ENCODE data around the gene CNTNAP2. TPM values are rescaled to one million over a fixed set of nuclear protein-coding genes. Genes with fewer than 3 reads are reported as not detected.
"Not testable (repeated sequence)": the region's sequence is repeated elsewhere in the genome, so short reads cannot be mapped to it uniquely, and the experiment has no call there.

The CNTNAP2 gene
- total RNA-seq, 4 donors from 2014 or later: 0.91 to 16.0 TPM; not detected in 2

DNA sequence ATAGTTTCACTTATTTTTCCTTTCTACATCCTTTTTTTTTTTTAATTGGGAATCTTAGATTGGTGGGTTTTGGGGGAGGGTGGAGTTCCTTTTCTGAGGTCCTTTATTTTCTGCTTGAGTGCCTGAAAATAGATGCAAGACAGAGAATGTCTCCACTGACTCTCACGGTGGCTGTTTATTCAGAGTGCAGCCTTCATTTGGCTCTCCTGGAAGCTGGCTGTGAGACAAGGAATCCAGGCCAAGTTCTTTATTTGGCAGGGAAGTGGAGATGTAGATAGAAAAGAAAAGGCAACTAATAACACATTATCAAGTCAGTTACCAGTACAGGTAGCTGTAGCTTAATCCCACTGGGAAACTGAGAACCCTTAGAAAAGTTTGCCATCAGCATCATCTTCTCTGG lies 118.6 kb downstream of the CNTNAP2 start:
- TF ChIP-seq POLR2A (IDR thresholded peaks at IDR 0.05) (no peak), CTCF (IDR thresholded peaks at IDR 0.05) (no peak)
- DNase-seq: no peak
- Histone ChIP-seq H3K4me1 (no peaks in the 10 kb centered on the region), H3K27me3 (no peaks in the 10 kb centered on the region), H3K27ac (no peak overlapping the region), H3K9me3 (no peaks in the 10 kb centered on the region), H3K4me3 (no peak overlapping the region), H3K36me3 (no peaks in the 10 kb centered on the region)
- intact Hi-C loops (cut with DNase I; ENCODE audit: low total_unique reads): no loop called here

- H3K9me3 ChIP-seq: no peaks in the 10 kb centered on the region
- no peaks in the 10 kb centered on the region for H3K36me3 ChIP-seq
- TF ChIP-seq CTCF (IDR thresholded peaks at IDR 0.05) (no peak), POLR2A (IDR thresholded peaks at IDR 0.05) (no peak)
Measured at GRCh38 chr7:146242661-146243060, 126.1 kb downstream of the CNTNAP2 start.

GRCh38 chr7:146247991-146248390 lies 131.4 kb downstream of the CNTNAP2 start:
- H3K27ac ChIP-seq; H3K4me1 ChIP-seq; H3K27me3 ChIP-seq; H3K36me3 ChIP-seq; DNase-seq; H3K9me3 ChIP-seq; H3K4me3 ChIP-seq; intact Hi-C loops (cut with DNase I; ENCODE audit: low total_unique reads): not testable (repeated sequence)

More at GRCh38 chr7:146242661-146243060, 126.1 kb downstream of the CNTNAP2 start:
- Histone ChIP-seq H3K27ac (no peak overlapping the region), H3K4me1 (no peaks in the 10 kb centered on the region), H3K27me3 (no peaks in the 10 kb centered on the region), H3K4me3 (no peak overlapping the region)
- no peak for DNase-seq
- intact Hi-C loops (cut with DNase I; ENCODE audit: low total_unique reads): no loop called here

DNA sequence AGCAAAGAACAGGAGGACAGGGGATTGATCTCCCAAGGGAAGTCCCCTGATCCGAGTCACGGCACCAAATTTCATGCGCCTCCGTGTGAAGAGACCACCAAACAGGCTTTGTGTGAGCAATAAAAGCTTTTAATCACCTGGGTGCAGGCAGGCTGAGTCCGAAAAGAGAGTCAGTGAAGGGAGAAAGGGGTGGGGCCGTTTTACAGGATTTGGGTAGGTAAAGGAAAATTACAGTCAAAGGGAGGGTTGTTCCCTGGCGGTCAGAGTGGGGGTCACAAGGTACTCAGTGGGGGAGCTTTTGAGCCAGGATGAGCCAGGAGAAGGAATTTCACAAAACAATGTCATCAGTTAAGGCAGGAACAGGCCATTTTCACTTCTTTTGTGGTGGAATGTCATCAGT lies 132.1 kb downstream of the CNTNAP2 start:
- intact Hi-C loops (cut with DNase I; ENCODE audit: low total_unique reads); H3K4me1 ChIP-seq; H3K27ac ChIP-seq; H3K9me3 ChIP-seq; H3K36me3 ChIP-seq; H3K27me3 ChIP-seq; H3K4me3 ChIP-seq; DNase-seq: not testable (repeated sequence)

DNA sequence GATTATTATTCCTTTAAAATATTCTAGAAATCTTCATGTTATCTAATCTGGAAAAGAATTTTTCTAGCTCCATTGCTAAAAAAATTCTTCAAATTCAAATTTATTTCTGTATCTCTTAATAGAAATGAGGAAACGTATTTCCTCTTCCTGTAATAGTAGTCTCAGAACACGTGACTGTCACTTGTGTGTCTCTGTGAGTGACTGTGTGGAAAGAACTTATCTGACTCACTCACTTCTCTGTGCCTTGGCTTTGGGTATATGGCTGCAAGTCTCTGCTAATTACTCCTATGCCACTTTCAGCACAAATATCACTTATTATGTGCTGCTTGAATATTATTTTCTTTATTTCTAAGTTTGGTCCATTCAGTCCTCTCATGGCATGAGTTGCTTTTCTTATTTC lies 132.7 kb downstream of the CNTNAP2 start:
- Histone ChIP-seq H3K27me3 (no peaks in the 10 kb centered on the region), H3K9me3 (no peaks in the 10 kb centered on the region), H3K4me3 (no peak overlapping the region), H3K27ac (no peak overlapping the region), H3K4me1 (no peaks in the 10 kb centered on the region), H3K36me3 (no peaks in the 10 kb centered on the region)
- no peak for DNase-seq
- TF ChIP-seq CTCF (IDR thresholded peaks at IDR 0.05): no peak
- TF ChIP-seq POLR2A (IDR thresholded peaks at IDR 0.05): no peak
- intact Hi-C loops (cut with DNase I; ENCODE audit: low total_unique reads): no loop called here

DNA sequence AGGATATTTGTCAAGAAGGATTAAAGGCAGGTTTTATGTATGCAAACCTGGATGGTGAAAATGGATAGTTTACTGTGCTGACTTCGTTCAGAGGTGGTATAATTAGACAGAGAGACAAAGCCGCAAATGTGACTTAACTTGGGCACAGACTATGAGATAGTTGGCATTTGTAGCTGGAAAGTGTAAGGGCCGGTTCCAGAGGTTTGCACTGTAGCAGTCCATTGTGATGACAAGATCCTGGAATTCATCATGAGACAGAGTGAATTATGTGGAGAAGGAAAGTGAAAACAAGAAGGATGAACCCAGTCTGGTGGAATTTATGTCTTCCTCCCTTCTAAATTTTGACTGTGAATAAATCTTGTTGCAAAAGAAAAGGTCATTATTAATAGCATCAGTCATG lies 139.0 kb downstream of the CNTNAP2 start:
- DNase-seq: no peak
- Histone ChIP-seq H3K4me3 (no peak overlapping the region), H3K4me1 (no peaks in the 10 kb centered on the region), H3K27ac (no peak overlapping the region), H3K36me3 (no peaks in the 10 kb centered on the region), H3K27me3 (no peaks in the 10 kb centered on the region), H3K9me3 (no peaks in the 10 kb centered on the region)
- no peak for TF ChIP-seq POLR2A (IDR thresholded peaks at IDR 0.05)
- TF ChIP-seq CTCF (IDR thresholded peaks at IDR 0.05): no peak
- intact Hi-C loops (cut with DNase I; ENCODE audit: low total_unique reads): no loop called here

Measured in uterus (tissue), 4 donors.